Spleen (tissue), 11 donors: Measurements from ENCODE around the gene MYO9A. TPM values are rescaled to one million over a fixed set of nuclear protein-coding genes. Genes with fewer than 3 reads are reported as not detected.
"Not testable (repeated sequence)": the region's sequence is repeated elsewhere in the genome, so short reads cannot be mapped to it uniquely, and the experiment has no call there.

Experiments
- DNase-seq: peaks from one replicate; pipeline ENCODE4 v3.0.0-alpha.2; 2020
- H3K27ac ChIP-seq, 8 donors: fragments of 200-600 bp; sonication (generic) in 7 of 8; 1 replicate in 4 of 8; 2 replicates in 4 of 8; pipeline versions ENCODE4 v1.5.0 to v1.8.0; 2016 to 2021; ENCODE audit warnings: inconsistent platforms in 4 of 8, mild to moderate bottlenecking in 4 of 8, moderate library complexity in 1 of 8
- H3K27me3 ChIP-seq, 7 donors: fragments of 200-600 bp; sonication (generic) in 6 of 7; replicated peaks in 1 of 7; 1 replicate in 4 of 7; 2 replicates in 3 of 7; pipeline versions ENCODE4 v1.5.0 to v1.8.0; 2016 to 2021; ENCODE audit warnings: inconsistent platforms in 3 of 7, mild to moderate bottlenecking in 1 of 7
- H3K36me3 ChIP-seq, 6 donors: fragments of 200-600 bp; sonication (generic) in 5 of 6; 1 replicate in 4 of 6; 2 replicates in 2 of 6; pipeline versions ENCODE4 v1.5.0 to v1.8.0; 2016 to 2021; ENCODE audit warnings: inconsistent platforms in 2 of 6
- H3K4me1 ChIP-seq, 6 donors: fragments of 200-600 bp; sonication (generic) in 5 of 6; 1 replicate in 3 of 6; 2 replicates in 3 of 6; pipeline versions ENCODE4 v1.5.0 to v1.8.0; 2016 to 2021; ENCODE audit warnings: inconsistent platforms in 3 of 6
- H3K4me3 ChIP-seq, 8 donors: fragments of 200-600 bp; sonication (generic) in 7 of 8; 1 replicate in 4 of 8; 2 replicates in 4 of 8; pipeline versions ENCODE4 v1.5.0 to v1.8.0; 2016 to 2021; ENCODE audit warnings: inconsistent platforms in 4 of 8, mild to moderate bottlenecking in 4 of 8, moderate library complexity in 2 of 8
- H3K9me3 ChIP-seq, 8 donors: fragments of 200-600 bp; sonication (generic) in 7 of 8; 1 replicate in 4 of 8; 2 replicates in 4 of 8; pipeline versions ENCODE4 v1.5.0 to v1.8.0; 2016 to 2021; ENCODE audit warnings: inconsistent platforms in 4 of 8
- CTCF ChIP-seq, 11 experiments: fragments of 200-600 bp in 7 of 11; fragments of 450-650 bp in 4 of 11; sonication (generic) in 4 of 11; IDR thresholded peaks in 8 of 11; conservative IDR thresholded peaks in 3 of 11; 1 replicate in 7 of 11; 2 replicates in 4 of 11; pipeline versions ENCODE4 v1.4.0 to v1.8.0; 2016 to 2021; ENCODE audit warnings: antibody characterized with exemption in 11 of 11, inconsistent platforms in 4 of 11, mild to moderate bottlenecking in 1 of 11
- POLR2A ChIP-seq, 3 donors: fragments of 450-650 bp; IDR thresholded peaks; one replicate each; pipeline ENCODE4 v1.5.1; 2017; ENCODE audit warnings: antibody characterized with exemption in 3 of 3, mild to moderate bottlenecking in 1 of 3
- POLR2AphosphoS5 ChIP-seq, 3 donors: sonication (generic); formaldehyde crosslinking; IDR thresholded peaks; one replicate each; pipeline ENCODE4 v1.5.1; 2017; ENCODE audit warnings: antibody characterized with exemption in 3 of 3
- WGBS, 5 donors: extraction: QIAGEN DNeasy Blood & Tissue Kit in 3 of 5; methylation state at CpG; one replicate each; pipeline versions ENCODE4 v1.1.5 to v1.1.7; 2013 to 2018; 5-methylcytosine and 5-hydroxymethylcytosine counted together
- intact Hi-C: fragments of 100-400 bp; cut with DNase I; formaldehyde crosslinking; loops from one replicate; pipeline ENCODE4 v1.15.0; 2023; ENCODE audit warnings: low total_unique reads
- polyA plus RNA-seq, 3 donors: library from polyadenylated mRNA; stranded (reverse); fragments of 200-250 nt; gene quantifications; one replicate each; pipeline ENCODE4 v1.2.1, GENCODE V29; 2013
- total RNA-seq, 7 donors: library from RNA; depleted of rRNA in 3 of 7; stranded (reverse); fragments of >200 nt in 3 of 7; fragmentation: NEBNext Ultra II Directional in 4 of 7; extraction: Animal tissue kit (Norgen Biotek cat#: 25700) in 4 of 7; gene quantifications; one replicate each; pipeline versions ENCODE4 v1.1.0 to v1.2.1, GENCODE V29; 2016 to 2021
- donor health status: healthy with polysubstance abuse.
- donor health status: DM: no; HTN: no; CAD: no; lungs with moderate emphysema.
- donor health status: DM: no; HTN: no; CAD: no.
- donor health status: Bipolar disorder and iron deficiency.
- donor health status: healthy.
- donor health status: DM: no; HTN: no; CAD: no.
- donor health status: DM: yes; HTN: yes; CAD: no.

Gene MYO9A
- total and polyA plus RNA-seq, 10 donors: 1.7 to 80.9 (median 50.9) TPM

GRCh38 chr15:72033711-72034110 is 84.2 kb downstream of the MYO9A start:
- H3K4me1 ChIP-seq: peaks cover 0 to 8% (median 0%) of the 10 kb centered on the region in 6 donors
- no peak overlapping the region for H3K4me3 ChIP-seq
- 92 to 97% (median 96%) methylated on average over 7 of the region's 7 CpGs for WGBS, 5 donors
- intact Hi-C loops: no loop called here
- TF ChIP-seq CTCF (IDR thresholded peaks at IDR 0.05 in 8 of 11, conservative IDR thresholded peaks at IDR 0.05 in 3 of 11) (no peak), POLR2AphosphoS5 (IDR thresholded peaks at IDR 0.05) (no peak), POLR2A (IDR thresholded peaks at IDR 0.05) (no peak)
- H3K9me3 ChIP-seq: peaks cover 0 to 14% (median 6%) of the 10 kb centered on the region in 8 donors
- no peaks in the 10 kb centered on the region for H3K27me3 ChIP-seq
- H3K36me3 ChIP-seq: peaks cover 0 to 22% (median 0%) of the 10 kb centered on the region in 6 donors
- no peak overlapping the region for H3K27ac ChIP-seq
- DNase-seq: no peak

GRCh38 chr15:72033285-72033684 is 84.7 kb downstream of the MYO9A start:
- intact Hi-C loops: no loop called here
- no peak for DNase-seq
- Histone ChIP-seq H3K4me1 (peaks cover 0 to 8% (median 0%) of the 10 kb centered on the region in 6 donors), H3K9me3 (peaks cover 0 to 14% (median 6%) of the 10 kb centered on the region in 8 donors), H3K4me3 (no peak overlapping the region), H3K27ac (no peak overlapping the region), H3K27me3 (no peaks in the 10 kb centered on the region), H3K36me3 (peaks cover 0 to 22% (median 0%) of the 10 kb centered on the region in 6 donors)
- TF ChIP-seq POLR2A (IDR thresholded peaks at IDR 0.05): no peak
- no peak for TF ChIP-seq POLR2AphosphoS5 (IDR thresholded peaks at IDR 0.05)
- TF ChIP-seq CTCF (IDR thresholded peaks at IDR 0.05 in 8 of 11, conservative IDR thresholded peaks at IDR 0.05 in 3 of 11): no peak
- 67 to 87% (median 83%) methylated on average over 3 of the region's 3 CpGs for WGBS, 5 donors

GRCh38 chr15:72021604-72022003 is 96.3 kb downstream of the MYO9A start:
- no peak for TF ChIP-seq POLR2A (IDR thresholded peaks at IDR 0.05)
- Histone ChIP-seq H3K4me3 (no peak overlapping the region), H3K9me3 (no peaks in the 10 kb centered on the region), H3K27ac (no peak overlapping the region), H3K4me1 (no peaks in the 10 kb centered on the region), H3K36me3 (peaks cover 0 to 64% (median 2%) of the 10 kb centered on the region in 6 donors), H3K27me3 (no peaks in the 10 kb centered on the region)
- no peak for DNase-seq
- intact Hi-C loops: no loop called here
- WGBS, 5 donors: 90 to 98% (median 91%) methylated on average over 2 of the region's 2 CpGs

- TF ChIP-seq POLR2AphosphoS5 (IDR thresholded peaks at IDR 0.05): no peak
- no peak for TF ChIP-seq POLR2A (IDR thresholded peaks at IDR 0.05)
- no peak for TF ChIP-seq CTCF (IDR thresholded peaks at IDR 0.05 in 8 of 11, conservative IDR thresholded peaks at IDR 0.05 in 3 of 11)
- intact Hi-C loops: no loop called here
- Histone ChIP-seq H3K27me3 (no peaks in the 10 kb centered on the region), H3K36me3 (peaks cover 0 to 59% (median 2%) of the 10 kb centered on the region in 6 donors), H3K4me1 (no peaks in the 10 kb centered on the region), H3K4me3 (no peak overlapping the region), H3K27ac (no peak overlapping the region), H3K9me3 (no peaks in the 10 kb centered on the region)
- DNase-seq: no peak
- 92 to 97% (median 95%) methylated on average over 1 of the region's 1 CpG for whole genome bisulfite sequencing, 5 donors
Measured at GRCh38 chr15:72020799-72021198, 97.2 kb downstream of the MYO9A start.

GRCh38 chr15:72014555-72014954 is 103.4 kb downstream of the MYO9A start:
- not testable (repeated sequence) for H3K27me3 ChIP-seq, H3K9me3 ChIP-seq, H3K27ac ChIP-seq, H3K4me1 ChIP-seq, DNase-seq, H3K4me3 ChIP-seq
- intact Hi-C loops: loop anchor here (10.0 kb wide), 1 partner anchor 60 kb away; no protein-coding TSS in a partner anchor
- WGBS, 5 donors: 81 to 86% (median 83%) methylated on average over 3 of the region's 3 CpGs
- peaks cover 0 to 49% (median 6%) of the 10 kb centered on the region in 6 donors for H3K36me3 ChIP-seq
